Activated T-cell treated with anti-CD3 and anti-CD28 coated beads, Interleukin-2, amount 50 U/mL, for 72 hours (primary cell): ENCODE results near the gene UBC. TPM values are rescaled to one million over a fixed set of nuclear protein-coding genes. Genes with fewer than 3 reads are reported as not detected.
A peak's percentile ranks its signal among the peaks of the same experiment; 100 is the strongest.

ENCODE experiments used
- ATAC-seq, 2 donors: fragments of 150-1000 bp; cut with Tn5 transposase; replicated peaks in 1 of 2; 2 replicates each; pipeline ENCODE4 v1.10.0; 2021; ENCODE audit warnings: moderate library complexity in 2 of 2, mild to moderate bottlenecking in 1 of 2
- DNase-seq, 2 donors: peaks; one replicate each; pipeline ENCODE4 v3.0.0; 2021 to 2022; ENCODE audit warnings: mixed read lengths in 1 of 2
- H3K27ac Mint-ChIP-seq: one replicate; pipeline ENCODE4 v1.8.0; 2022; ENCODE audit warnings: mild to moderate bottlenecking, moderate library complexity, mixed read lengths
- H3K27me3 Mint-ChIP-seq: one replicate; pipeline ENCODE4 v1.8.0; 2022; ENCODE audit warnings: low read depth, mixed read lengths
- H3K36me3 Mint-ChIP-seq, 2 donors: one replicate each; pipeline ENCODE4 v1.8.0; 2022; ENCODE audit warnings: mixed read lengths in 2 of 2, mild to moderate bottlenecking in 1 of 2; ENCODE audit not compliant: insufficient read depth in 2 of 2
- H3K4me1 Mint-ChIP-seq: one replicate; pipeline ENCODE4 v1.8.0; 2022; ENCODE audit warnings: low read depth, mixed read lengths
- H3K4me3 Mint-ChIP-seq, 2 donors: one replicate each; pipeline ENCODE4 v1.8.0; 2022; ENCODE audit warnings: mild to moderate bottlenecking in 2 of 2, mixed read lengths in 2 of 2, moderate library complexity in 2 of 2
- H3K9me3 Mint-ChIP-seq, 2 donors: one replicate each; pipeline ENCODE4 v1.8.0; 2022; ENCODE audit warnings: mixed read lengths in 2 of 2
- total RNA-seq, 2 donors: library from RNA; stranded (reverse); gene quantifications; one replicate each; pipeline ENCODE4 v1.2.3, GENCODE V29; 2022

UBC gene
- total RNA-seq, result 1,000 to 10,000 TPM; 1,002 to 1,182 TPM

DNA sequence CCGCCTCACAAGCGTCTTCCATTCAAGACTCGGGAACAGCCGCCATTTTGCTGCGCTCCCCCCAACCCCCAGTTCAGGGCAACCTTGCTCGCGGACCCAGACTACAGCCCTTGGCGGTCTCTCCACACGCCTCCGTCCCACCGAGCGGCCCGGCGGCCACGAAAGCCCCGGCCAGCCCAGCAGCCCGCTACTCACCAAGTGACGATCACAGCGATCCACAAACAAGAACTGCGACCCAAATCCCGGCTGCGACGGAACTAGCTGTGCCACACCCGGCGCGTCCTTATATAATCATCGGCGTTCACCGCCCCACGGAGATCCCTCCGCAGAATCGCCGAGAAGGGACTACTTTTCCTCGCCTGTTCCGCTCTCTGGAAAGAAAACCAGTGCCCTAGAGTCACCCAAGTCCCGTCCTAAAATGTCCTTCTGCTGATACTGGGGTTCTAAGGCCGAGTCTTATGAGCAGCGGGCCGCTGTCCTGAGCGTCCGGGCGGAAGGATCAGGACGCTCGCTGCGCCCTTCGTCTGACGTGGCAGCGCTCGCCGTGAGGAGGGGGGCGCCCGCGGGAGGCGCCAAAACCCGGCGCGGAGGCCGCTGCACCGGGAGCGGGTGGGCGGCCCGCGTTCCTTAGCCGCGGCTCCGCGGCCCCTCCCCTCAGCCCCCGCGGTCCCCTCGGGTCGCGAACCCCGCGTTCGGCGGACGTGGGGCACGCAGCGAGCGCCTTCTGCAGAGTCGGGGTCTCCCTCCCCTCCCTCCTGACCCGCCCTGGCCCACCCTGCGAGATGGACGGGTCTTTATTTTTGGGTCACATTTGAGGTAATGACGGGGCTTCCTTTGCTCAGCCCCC lies at the start of gene UBC:
TSS of gene UBC (minus strand) at position 259 of the 847 bp plus-strand sequence. CDS start 879 bp downstream, outside the sequence.
- peaks cover 31 to 33% of the 10 kb centered on the region in 2 donors for H3K36me3 Mint-ChIP-seq
- ATAC-seq (peak; percentile 45 to 51), DNase-seq (peak; percentile 92 to 94)
- no peaks in the 10 kb centered on the region for H3K27me3 Mint-ChIP-seq
- H3K9me3 Mint-ChIP-seq, result no peaks in the 10 kb centered on the region
- H3K4me3 Mint-ChIP-seq, result peak within 1 kb of the TSS; percentile 92 to 96
- peaks cover 83% of the 10 kb centered on the region for H3K4me1 Mint-ChIP-seq
- H3K27ac Mint-ChIP-seq, result peak within 1 kb of the TSS; percentile 100

DNA sequence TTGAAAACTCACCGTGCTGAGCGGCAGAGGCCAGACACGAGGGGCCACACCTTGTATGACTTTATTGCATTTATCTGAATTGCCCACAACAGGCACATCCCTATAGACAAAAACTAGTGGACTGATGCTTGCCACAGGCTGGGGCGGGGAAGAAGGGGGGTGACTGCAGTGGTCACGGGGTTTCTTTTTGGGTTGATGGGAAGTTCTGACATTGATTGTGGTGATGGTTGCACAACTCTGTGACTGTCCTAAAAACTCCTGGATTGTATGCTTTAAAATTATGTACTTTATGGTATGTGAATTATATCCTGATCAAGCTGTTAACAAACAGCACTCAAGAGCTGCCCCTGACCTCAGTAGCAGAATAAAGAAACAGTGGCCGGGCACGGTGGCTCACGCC lies 48.8 kb upstream of the UBC start:
- H3K27me3 Mint-ChIP-seq, result no peaks in the 10 kb centered on the region
- no peak for DNase-seq
- peaks cover 2 to 14% of the 10 kb centered on the region in 2 donors for H3K36me3 Mint-ChIP-seq
- H3K27ac Mint-ChIP-seq, result no peak overlapping the region
- no peak for ATAC-seq
- no peaks in the 10 kb centered on the region for H3K9me3 Mint-ChIP-seq
- no peaks in the 10 kb centered on the region for H3K4me1 Mint-ChIP-seq
- H3K4me3 Mint-ChIP-seq, result no peak overlapping the region

DNA sequence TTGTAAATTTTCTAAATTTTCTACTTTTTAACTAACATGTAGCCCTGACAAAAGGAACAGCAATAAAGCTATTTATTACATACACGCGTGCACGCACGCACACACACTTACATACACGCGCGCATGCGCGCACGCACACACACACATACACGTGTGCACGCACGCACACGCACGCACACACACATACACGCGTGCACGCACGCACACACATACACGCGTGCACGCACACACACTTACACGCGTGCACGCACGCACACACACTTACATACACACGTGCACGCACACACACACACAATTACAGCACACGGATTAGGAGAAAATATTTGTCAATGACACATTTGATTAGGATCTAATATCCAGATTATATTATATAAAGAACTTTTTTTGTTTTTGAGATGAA lies 46.6 kb upstream of the UBC start:
- Mint-ChIP-seq H3K27me3 (no peaks in the 10 kb centered on the region), H3K9me3 (no peaks in the 10 kb centered on the region), H3K27ac (no peak overlapping the region), H3K4me3 (no peak overlapping the region), H3K4me1 (no peaks in the 10 kb centered on the region), H3K36me3 (peaks cover 5 to 16% of the 10 kb centered on the region in 2 donors)
- ATAC-seq, result no peak
- no peak for DNase-seq

DNA sequence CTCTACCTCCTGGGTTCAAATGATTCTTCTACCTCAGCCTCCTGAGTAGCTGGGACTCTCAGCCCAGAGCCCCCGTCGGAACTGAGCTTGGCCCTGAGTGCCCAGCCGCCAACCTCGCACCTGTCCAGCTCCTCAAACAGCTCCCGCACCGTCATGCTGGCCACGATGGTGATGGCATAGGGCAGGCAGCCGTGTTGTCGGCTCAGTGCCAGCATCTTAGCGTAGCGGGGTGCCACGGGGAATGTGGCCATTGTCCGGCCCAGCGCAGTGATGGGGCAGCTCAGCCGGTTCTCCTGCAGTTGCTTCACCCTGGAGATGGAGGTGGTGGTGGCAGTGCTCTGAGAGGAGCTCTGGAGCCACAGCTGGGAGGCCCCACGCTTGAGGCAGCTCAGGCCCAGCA lies 42.1 kb upstream of the UBC start:
- ATAC-seq (no peak), DNase-seq (no peak)
- Mint-ChIP-seq H3K4me1 (no peaks in the 10 kb centered on the region), H3K27me3 (no peaks in the 10 kb centered on the region), H3K9me3 (no peaks in the 10 kb centered on the region), H3K4me3 (no peak overlapping the region), H3K36me3 (peaks cover 8 to 13% of the 10 kb centered on the region in 2 donors), H3K27ac (no peak overlapping the region)

- H3K36me3 Mint-ChIP-seq, result peaks cover 7 to 9% of the 10 kb centered on the region in 2 donors
- no peak overlapping the region for H3K4me3 Mint-ChIP-seq
- ATAC-seq, result no peak
- H3K27me3 Mint-ChIP-seq, result no peaks in the 10 kb centered on the region
- no peaks in the 10 kb centered on the region for H3K9me3 Mint-ChIP-seq
- DNase-seq, result no peak
- no peaks in the 10 kb centered on the region for H3K4me1 Mint-ChIP-seq
- H3K27ac Mint-ChIP-seq, result no peak overlapping the region
Measured at GRCh38 chr12:124954771-124955170, 40.3 kb upstream of the UBC start.

DNA sequence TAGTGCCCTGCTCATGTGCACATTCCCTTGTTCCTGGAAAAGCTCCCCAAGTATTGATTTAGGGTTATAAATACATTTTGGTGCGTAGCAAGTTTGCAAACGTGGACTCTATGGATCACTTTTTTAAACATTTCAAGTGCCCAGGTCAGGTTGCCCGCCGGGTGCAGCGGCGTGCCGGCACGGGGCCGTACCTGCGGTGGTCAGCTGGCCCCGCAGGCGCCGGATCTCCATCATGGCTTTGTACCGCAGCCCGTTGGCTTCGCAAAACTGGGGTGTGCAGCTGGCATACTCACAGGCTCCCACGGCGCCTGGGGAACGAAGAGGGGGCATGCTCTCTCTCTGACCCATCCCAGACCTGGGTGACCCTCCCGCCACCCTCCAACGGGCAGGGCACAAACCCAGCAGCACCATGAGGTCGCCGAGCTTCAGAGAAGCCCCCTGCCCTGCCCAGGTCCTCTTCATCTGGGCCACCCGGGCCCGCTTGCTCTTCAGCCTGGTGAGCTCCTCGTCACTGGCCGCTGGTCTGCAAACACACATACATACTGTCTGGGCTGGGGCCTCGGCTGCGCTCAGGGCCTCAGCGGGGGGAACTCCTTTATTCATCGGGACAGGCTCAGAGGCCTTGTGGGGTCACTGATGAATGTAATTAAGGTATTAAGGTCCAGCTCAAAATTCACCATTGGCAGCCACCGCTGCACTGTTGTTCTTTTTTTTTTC lies 39.4 kb upstream of the UBC start:
- Mint-ChIP-seq H3K27me3 (no peaks in the 10 kb centered on the region), H3K27ac (no peak overlapping the region), H3K9me3 (no peaks in the 10 kb centered on the region), H3K36me3 (peaks cover 9 to 11% of the 10 kb centered on the region in 2 donors), H3K4me1 (no peaks in the 10 kb centered on the region), H3K4me3 (no peak overlapping the region)
- DNase-seq (no peak), ATAC-seq (no peak)

GRCh38 chr12:124952801-124953200 lies 38.4 kb upstream of the UBC start:
- no peak overlapping the region for H3K27ac Mint-ChIP-seq
- no peak for DNase-seq
- no peaks in the 10 kb centered on the region for H3K9me3 Mint-ChIP-seq
- no peak overlapping the region for H3K4me3 Mint-ChIP-seq
- H3K4me1 Mint-ChIP-seq, result no peaks in the 10 kb centered on the region
- no peaks in the 10 kb centered on the region for H3K27me3 Mint-ChIP-seq
- ATAC-seq, result no peak
- peaks cover 7 to 8% of the 10 kb centered on the region in 2 donors for H3K36me3 Mint-ChIP-seq

- DNase-seq (no peak), ATAC-seq (no peak)
- H3K27me3 Mint-ChIP-seq, result no peaks in the 10 kb centered on the region
- H3K9me3 Mint-ChIP-seq, result no peaks in the 10 kb centered on the region
- H3K4me3 Mint-ChIP-seq, result no peak overlapping the region
- peaks cover 6% of the 10 kb centered on the region in 2 donors for H3K36me3 Mint-ChIP-seq
- no peaks in the 10 kb centered on the region for H3K4me1 Mint-ChIP-seq
- H3K27ac Mint-ChIP-seq, result no peak overlapping the region
Measured at GRCh38 chr12:124952295-124952694, 37.8 kb upstream of the UBC start.

- ATAC-seq (no peak), DNase-seq (no peak)
- no peaks in the 10 kb centered on the region for H3K9me3 Mint-ChIP-seq
- peaks cover 5 to 10% of the 10 kb centered on the region in 2 donors for H3K36me3 Mint-ChIP-seq
- no peak overlapping the region for H3K27ac Mint-ChIP-seq
- no peaks in the 10 kb centered on the region for H3K4me1 Mint-ChIP-seq
- H3K4me3 Mint-ChIP-seq, result no peak overlapping the region
- H3K27me3 Mint-ChIP-seq, result no peaks in the 10 kb centered on the region
Measured at GRCh38 chr12:124949779-124950728, 35.6 kb upstream of the UBC start.

GRCh38 chr12:124949066-124949465 lies 34.6 kb upstream of the UBC start:
- H3K36me3 Mint-ChIP-seq, result peaks cover 5 to 8% of the 10 kb centered on the region in 2 donors
- H3K27me3 Mint-ChIP-seq, result no peaks in the 10 kb centered on the region
- H3K9me3 Mint-ChIP-seq, result no peaks in the 10 kb centered on the region
- H3K27ac Mint-ChIP-seq, result no peak overlapping the region
- DNase-seq (no peak), ATAC-seq (no peak)
- no peaks in the 10 kb centered on the region for H3K4me1 Mint-ChIP-seq
- H3K4me3 Mint-ChIP-seq, result no peak overlapping the region

DNA sequence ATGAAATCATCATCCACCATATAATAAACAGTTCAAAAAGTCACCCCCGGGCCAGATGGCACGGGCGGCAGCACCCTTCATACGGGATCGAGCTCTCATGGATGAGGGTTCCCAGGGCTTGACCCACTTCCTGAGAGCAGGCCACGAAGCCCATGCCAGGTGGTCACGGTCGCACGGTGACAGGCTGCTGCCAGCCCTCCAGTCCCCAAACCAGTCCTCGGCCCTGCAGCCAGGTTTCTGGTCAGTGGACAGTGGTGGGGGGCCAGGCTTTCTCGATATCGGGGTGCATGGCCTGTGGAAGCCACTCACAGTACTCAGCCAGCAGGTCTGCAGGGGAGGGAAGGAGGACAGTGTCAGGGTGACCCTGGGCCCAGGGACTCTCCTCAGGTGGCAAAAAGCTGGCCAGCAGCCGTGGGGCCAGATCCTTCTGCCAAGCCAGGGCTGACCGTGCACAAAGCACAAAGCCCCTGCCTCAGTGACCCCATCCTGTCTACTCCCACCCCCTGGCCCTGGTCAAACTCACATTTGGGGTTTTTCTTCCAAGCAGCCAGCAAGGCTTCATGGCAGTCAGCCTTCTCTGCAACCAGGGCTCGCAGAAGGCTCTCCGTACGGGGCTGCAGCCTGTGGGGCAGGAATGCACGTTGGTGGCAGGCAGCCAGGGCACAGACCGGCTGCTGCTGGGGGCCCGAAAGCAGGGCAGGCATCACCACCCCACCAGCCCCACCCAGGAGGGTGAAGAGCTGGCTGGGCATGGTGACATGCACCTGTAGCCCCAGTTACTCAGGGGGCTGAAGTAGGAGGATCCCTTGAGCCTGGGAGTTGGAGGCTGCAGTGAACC lies 33.3 kb upstream of the UBC start:
- Mint-ChIP-seq H3K36me3 (peaks cover 5 to 7% of the 10 kb centered on the region in 2 donors), H3K9me3 (no peaks in the 10 kb centered on the region), H3K4me3 (no peak overlapping the region), H3K27ac (no peak overlapping the region), H3K27me3 (no peaks in the 10 kb centered on the region), H3K4me1 (no peaks in the 10 kb centered on the region)
- DNase-seq (no peak), ATAC-seq (no peak)

DNA sequence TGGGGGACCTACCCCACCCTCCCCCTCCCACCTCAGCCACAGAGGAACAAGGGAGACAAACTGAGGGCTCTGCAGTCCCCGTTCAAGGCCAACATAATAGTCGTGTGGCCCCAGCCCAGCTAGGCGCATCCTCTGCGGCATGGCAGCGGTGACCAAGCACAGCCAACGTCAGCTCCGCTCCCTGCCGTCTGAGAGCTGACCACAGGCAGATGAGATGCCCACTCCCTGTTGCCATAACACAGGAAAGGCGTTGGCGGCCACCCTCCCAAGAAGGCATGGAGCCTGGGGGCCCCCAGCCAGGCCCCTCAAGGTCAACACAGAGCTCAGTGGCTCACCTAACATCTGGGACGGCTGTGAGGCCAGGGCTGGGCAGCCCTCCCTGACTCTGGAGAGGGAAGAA lies 32.6 kb upstream of the UBC start:
- ATAC-seq (no peak), DNase-seq (no peak)
- Mint-ChIP-seq H3K4me3 (no peak overlapping the region), H3K27ac (no peak overlapping the region), H3K9me3 (no peaks in the 10 kb centered on the region), H3K36me3 (peaks cover 5 to 7% of the 10 kb centered on the region in 2 donors), H3K4me1 (no peaks in the 10 kb centered on the region), H3K27me3 (no peaks in the 10 kb centered on the region)
